Renal pelvis (tissue), 4 donors: ENCODE results near the gene RAPSN. TPM values are rescaled to one million over a fixed set of nuclear protein-coding genes. Genes with fewer than 3 reads are reported as not detected.
A peak's percentile ranks its signal among the peaks of the same experiment; 100 is the strongest.

Source experiments
- DNase-seq: peaks from one replicate; pipeline ENCODE4 v3.0.0-alpha.2; 2013
- polyA plus RNA-seq, 3 donors: library from polyadenylated mRNA; unstranded; fragments of 120-200 nt; gene quantifications; one replicate each; pipeline ENCODE4 v1.2.1, GENCODE V29; 2013; ENCODE audit not compliant: insufficient read length in 3 of 3

Gene RAPSN
- polyA plus RNA-seq, 3 donors, result 0.23 to 0.52 (median 0.49) TPM

GRCh38 chr11:47466201-47466600 is 17.3 kb upstream of the RAPSN start:
- DNase-seq, result no peak

DNA sequence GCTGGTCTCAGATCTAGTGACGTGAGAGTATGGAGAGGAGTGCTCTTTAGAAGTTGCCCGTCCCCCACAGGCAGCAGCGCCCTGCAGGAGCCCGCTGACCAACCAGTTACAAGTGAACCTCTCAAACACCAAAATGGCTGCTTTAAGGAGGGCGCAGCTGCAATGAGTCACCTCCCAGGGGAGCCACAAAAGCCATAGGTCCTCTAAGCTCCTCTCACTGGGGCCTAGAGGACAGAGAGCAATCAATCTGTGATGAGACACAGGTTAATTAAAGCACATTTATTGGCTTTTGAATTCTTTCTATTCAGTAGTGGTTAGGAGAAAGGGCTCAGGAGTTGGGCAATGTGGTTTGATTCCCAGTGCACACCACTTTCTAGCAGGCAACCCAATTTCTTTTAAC is 15.5 kb upstream of the RAPSN start:
- DNase-seq, result no peak

DNA sequence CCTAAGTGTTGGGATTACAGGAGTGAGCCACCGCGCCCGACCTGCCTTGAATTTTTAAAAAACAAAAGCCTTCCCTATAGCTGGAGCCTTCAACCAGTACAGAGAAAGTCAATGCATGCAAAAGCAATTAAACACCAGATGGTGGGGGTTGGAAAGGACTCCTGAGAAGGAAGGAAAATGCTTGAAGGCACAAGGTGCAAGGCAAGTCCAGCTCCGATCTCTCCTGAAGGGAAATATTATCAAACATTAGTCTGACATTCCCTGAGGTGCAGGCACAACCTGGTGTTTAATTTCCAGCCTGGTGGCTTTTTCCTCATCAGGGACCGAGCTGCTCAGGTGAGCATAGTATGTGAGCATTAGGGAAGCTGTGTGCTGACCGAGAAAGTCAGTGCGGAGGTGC is 12.9 kb upstream of the RAPSN start:
- DNase-seq, result no peak

DNA sequence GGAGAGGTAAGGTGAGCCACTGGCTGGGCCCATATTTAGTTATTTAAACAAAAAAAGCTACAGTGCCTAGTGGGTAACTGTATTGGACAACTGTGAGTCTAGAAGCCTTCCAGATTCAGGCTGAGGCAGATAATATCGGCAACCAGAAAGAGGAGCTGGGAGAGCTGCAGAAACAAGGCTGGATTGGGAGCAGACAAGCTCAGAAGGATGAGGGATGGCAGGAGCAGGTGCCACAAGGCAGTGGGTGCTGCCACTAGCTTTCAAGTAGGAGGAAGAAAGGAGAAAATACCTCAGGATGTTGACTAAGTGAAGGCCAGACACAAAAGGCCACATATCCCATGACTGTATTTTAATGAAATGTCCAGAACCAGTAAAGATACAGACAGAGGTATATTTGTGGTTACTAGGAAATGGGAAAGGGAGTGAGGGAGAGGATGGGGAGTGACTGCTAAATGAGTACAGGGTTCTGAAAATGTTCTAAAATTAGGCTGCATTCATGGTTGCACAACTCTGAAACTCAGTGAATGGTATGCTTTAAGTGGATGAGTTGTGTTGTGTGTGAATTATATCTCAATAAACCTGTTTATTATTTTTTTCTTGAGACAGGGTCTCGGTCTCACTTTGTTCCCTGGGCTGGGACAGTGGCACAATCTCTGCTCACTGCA is 11.8 kb upstream of the RAPSN start:
- DNase-seq, result no peak

- peak; percentile 81 for DNase-seq
Measured at GRCh38 chr11:47454258-47454671, 5.3 kb upstream of the RAPSN start.

GRCh38 chr11:47453365-47453764 is 4.4 kb upstream of the RAPSN start:
- no peak for DNase-seq

- no peak for DNase-seq
Measured at GRCh38 chr11:47451990-47452389, 3.1 kb upstream of the RAPSN start.

DNA sequence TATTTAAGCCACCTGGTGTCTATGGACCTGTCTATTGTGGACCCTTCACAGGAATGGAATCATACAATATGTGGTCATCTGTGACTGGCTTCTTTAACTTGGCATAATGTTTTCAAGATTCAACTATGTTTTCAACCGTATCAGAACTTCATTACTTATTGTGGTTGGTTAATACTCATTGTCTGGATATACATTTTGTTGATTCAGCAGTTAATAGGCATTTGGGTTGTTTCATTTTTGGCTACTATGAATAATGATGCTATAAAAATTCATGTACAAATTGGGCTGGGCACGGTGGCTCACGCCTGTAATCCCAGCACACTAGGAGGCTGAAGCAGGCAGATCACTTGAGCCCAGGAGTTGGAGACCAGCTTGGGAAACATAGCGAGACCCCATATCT is 2.5 kb upstream of the RAPSN start:
- DNase-seq, result no peak

DNA sequence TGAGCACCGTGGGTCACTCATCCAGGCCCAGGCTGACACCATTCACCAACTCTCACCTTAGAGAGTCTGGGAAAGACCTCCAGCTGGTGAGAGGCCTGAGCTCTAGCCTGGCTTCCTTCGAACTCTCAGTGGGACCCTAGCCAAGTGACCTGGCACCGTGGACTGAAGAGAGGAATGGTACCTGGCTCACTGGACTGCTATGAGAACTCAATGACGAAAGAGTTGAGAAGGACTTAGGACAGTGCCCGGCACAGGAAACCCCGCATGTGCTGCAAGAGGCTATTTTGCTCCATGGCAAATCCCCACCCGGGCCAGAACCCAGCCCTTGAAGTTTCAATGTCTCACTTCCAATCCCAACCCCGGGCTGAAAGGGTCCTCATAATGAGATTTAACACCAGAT is 605 bp upstream of the RAPSN start:
- no peak for DNase-seq

DNA sequence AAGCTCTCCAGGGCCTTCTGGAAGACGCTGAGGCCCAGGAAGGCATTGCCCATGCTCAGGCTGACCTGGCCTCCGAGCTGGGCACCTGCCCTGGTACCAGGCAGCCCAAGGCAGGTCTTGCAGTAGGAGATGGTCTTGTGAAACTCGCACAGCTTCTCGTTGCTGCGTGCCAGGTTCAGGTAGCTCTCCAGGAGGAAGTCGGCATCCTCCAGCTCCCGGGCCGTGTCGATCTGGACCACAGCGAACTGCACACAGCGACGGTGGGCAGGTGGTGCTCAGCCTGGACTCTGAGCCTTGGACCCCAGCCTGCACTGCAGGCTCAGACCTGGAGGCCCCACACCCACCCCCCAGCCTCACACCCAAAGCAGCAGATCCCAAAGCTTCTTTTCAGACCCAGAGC is 1.0 kb downstream of the RAPSN start:
- no peak for DNase-seq

GRCh38 chr11:47446833-47447232 is 2.1 kb downstream of the RAPSN start:
- no peak for DNase-seq

GRCh38 chr11:47445840-47446239 is 3.1 kb downstream of the RAPSN start:
- DNase-seq, result no peak

DNA sequence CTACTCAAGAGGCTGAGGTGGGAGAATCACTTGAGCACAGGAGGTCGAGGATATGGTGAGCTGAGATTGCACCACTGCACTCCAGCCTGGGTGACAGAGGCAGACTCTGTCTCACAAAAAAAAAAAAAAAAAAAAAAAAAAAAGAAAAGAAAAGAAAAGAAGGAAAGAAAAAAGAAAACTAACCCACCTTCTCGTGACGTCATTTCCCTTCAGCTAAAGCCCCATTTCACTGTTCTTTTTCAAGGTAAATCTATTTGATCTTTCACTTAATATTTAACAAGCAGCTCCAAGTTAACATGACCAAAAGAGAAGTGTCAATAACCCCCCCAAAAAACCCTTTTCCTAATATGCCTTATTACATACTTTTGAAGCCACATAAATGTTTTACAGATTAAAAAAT is 5.1 kb downstream of the RAPSN start:
- no peak for DNase-seq

DNA sequence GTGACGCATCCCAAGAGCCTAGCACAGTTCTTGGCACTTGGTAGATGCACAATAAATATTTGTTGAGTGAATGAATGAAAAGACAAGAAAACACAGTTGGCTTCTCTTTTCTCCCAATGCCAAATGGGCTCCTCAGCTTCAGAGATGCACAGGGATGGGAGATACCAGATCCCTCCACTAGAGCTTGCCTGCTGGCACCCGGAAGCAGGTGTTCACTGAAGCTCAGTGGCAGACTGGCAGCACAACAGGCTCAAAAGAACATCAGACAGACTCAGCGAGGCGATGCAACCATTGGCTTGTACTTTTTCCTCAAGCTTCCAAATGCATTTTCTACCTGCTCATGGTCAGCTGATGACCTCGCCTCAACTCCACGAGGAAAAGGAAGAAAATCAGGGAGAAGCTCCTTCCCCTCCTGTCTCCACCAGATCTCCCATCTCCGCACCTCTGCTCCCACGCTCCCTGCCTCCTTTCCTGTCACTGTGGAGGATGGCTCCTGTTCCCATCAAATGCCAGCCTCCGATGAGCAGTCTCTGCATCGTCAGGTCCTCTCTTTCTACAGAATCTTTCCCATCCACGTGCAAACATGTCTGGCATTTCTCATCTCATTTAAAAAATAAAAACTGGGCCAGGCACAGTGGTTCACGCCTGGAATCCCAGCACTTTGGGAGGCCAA is 5.8 kb downstream of the RAPSN start:
- DNase-seq, result no peak

DNA sequence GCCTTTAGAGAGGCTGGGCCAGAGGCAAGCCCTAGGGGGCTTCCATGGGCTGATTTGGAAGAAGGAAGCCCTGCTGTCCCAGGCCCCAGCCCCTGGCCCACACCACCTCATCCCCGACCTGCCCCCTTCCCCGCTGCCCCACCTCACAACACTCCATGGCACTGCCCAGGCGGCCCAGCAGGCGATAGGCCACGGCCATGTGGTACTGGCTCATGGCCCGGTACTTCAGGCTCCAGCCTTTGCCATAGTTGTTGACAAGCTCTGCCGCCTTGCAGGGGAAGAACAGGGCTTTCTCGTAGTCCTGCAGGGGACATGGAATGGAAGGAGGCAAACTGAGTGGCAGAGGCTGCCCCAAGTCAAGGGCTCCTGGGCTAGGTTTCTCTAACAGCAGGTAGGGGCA is 6.4 kb downstream of the RAPSN start:
- DNase-seq, result no peak

GRCh38 chr11:47441421-47441820 is 7.5 kb downstream of the RAPSN start:
- no peak for DNase-seq

DNA sequence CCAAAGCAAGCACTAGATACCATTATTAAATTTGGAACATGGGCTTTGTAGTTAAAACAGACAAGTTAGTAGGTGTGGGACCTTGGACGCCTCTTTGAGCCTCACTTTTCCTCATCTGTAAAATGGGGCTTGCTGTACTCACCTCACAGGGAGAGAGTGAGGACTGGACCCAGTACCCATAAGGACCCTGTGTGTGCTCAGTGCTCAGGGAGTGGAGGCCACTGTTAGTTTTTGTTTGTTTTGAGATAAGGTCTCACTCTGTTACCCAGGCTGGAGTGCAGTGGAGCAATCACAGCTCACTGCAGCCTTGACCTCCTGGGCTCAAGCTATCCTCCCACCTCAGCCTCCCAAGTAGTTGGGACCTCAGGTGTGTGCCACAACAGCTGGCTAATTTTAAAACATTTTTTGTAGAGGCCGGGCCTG is 8.9 kb downstream of the RAPSN start:
- DNase-seq, result no peak

DNA sequence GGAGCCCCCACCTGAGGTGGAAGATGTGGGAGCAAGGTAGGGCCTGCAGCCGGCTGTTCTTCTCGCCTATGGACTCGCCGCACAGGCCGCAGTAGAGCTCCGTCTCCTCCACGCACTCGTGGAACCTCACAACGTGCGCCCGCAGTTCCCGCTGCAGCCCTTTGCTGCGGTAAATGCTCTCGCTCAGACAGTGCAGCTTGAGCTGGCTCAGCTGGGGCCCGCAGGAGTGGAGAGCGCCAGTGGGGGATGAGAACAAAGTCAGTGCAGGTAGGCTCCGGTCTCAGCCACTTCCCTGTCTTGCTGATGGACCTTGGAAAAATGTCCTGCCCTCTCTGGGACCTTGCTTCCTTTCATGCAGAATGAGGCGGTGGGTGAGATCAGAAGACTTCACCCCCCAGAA is 10.2 kb downstream of the RAPSN start:
- DNase-seq, result no peak

GRCh38 chr11:47437746-47438418 is 11.1 kb downstream of the RAPSN start:
- DNase-seq, result no peak

DNA sequence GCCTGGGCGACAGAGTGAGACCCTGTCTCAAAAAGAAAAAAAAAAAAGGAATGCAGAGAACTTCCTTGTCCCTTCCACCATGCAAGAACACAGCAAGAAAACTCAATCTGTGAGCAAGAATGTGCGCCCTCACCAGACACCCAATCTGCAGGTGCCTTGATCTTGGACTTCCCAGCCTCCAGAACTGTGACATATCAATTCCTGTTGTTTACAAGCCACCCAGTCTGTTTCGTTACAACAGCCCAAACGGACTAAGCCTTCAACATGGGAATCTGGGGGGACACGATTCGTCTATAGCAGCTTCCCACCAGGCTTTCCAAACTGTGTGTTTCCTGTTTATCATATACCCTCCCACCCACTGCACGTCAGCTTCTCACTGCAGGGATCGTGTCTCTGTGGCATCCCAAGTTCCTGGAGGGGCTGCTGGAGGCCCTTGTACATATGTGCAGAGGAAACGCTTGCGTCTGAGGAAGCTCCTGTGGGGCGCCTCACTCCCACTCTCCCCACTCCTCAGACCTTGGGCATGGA is 11.7 kb downstream of the RAPSN start:
- no peak for DNase-seq

GRCh38 chr11:47436726-47437125 is 12.2 kb downstream of the RAPSN start:
- no peak for DNase-seq

- DNase-seq, result no peak
Measured at GRCh38 chr11:47435687-47436086, 13.2 kb downstream of the RAPSN start.
